Activated T-cell treated with anti-CD3 and anti-CD28 coated beads for 4 hours (primary cell): Measurements from ENCODE around the gene COL20A1.
"Not testable (repeated sequence)": the region's sequence is repeated elsewhere in the genome, so short reads cannot be mapped to it uniquely, and the experiment has no call there.

Experiments
- DNase-seq: peaks from one replicate; pipeline ENCODE4 v3.0.0-alpha.2; 2020

Gene COL20A1

GRCh38 chr20:63292904-63293303 is at the start of gene COL20A1:
Gene COL20A1 (plus strand): TSS chr20:63293186. CDS start chr20:63295108, 1,922 bp downstream.
- no peak for DNase-seq

- no peak for DNase-seq
Measured at GRCh38 chr20:63243604-63244247, 49.3 kb upstream of the COL20A1 start.

- DNase-seq = no peak
Measured at GRCh38 chr20:63244468-63244867, 48.5 kb upstream of the COL20A1 start.

- no peak for DNase-seq
Measured at GRCh38 chr20:63246490-63247288, 46.3 kb upstream of the COL20A1 start.

- DNase-seq = no peak
Measured at GRCh38 chr20:63247671-63248228, 45.2 kb upstream of the COL20A1 start.

- DNase-seq = no peak
Measured at GRCh38 chr20:63248835-63249591, 44.0 kb upstream of the COL20A1 start.

GRCh38 chr20:63249891-63250290 is 43.1 kb upstream of the COL20A1 start:
- DNase-seq = no peak

GRCh38 chr20:63251350-63251749 is 41.6 kb upstream of the COL20A1 start:
- DNase-seq = not testable (repeated sequence)

GRCh38 chr20:63252284-63252711 is 40.7 kb upstream of the COL20A1 start:
- no peak for DNase-seq

GRCh38 chr20:63253065-63253437 is 39.9 kb upstream of the COL20A1 start:
- no peak for DNase-seq

- DNase-seq = no peak
Measured at GRCh38 chr20:63253438-63254231, 39.4 kb upstream of the COL20A1 start.

- no peak for DNase-seq
Measured at GRCh38 chr20:63254232-63254605, 38.8 kb upstream of the COL20A1 start, which contains the start of gene NKAIN4. Gene NKAIN4 (minus strand): TSS chr20:63254463. CDS start chr20:63254450, 13 bp downstream.

- no peak for DNase-seq
Measured at GRCh38 chr20:63254606-63255384, 38.2 kb upstream of the COL20A1 start.

GRCh38 chr20:63255931-63256704 is 36.9 kb upstream of the COL20A1 start:
- no peak for DNase-seq

- no peak for DNase-seq
Measured at GRCh38 chr20:63256954-63257353, 36.0 kb upstream of the COL20A1 start.

- DNase-seq = no peak
Measured at GRCh38 chr20:63257629-63258028, 35.4 kb upstream of the COL20A1 start.

- DNase-seq = no peak
Measured at GRCh38 chr20:63258781-63259180, 34.2 kb upstream of the COL20A1 start.

GRCh38 chr20:63259734-63260460 is 33.1 kb upstream of the COL20A1 start:
- DNase-seq = no peak

- no peak for DNase-seq
Measured at GRCh38 chr20:63260521-63260920, 32.5 kb upstream of the COL20A1 start.
